Peyer's patch (tissue), 4 donors: Measurements from ENCODE around the gene PERCC1. TPM values are rescaled to one million over a fixed set of nuclear protein-coding genes. Genes with fewer than 3 reads are reported as not detected.

ENCODE experiments used
- DNase-seq, 3 donors: peaks; one replicate each; pipeline ENCODE4 v3.0.0-alpha.2; 2017 to 2019
- H3K27ac ChIP-seq, 4 donors: fragments of 200-600 bp; sonication (generic); one replicate each; pipeline ENCODE4 v1.5.1; 2016 to 2019
- H3K27me3 ChIP-seq, 2 donors: fragments of 200-600 bp; sonication (generic); one replicate each; pipeline ENCODE4 v1.5.1; 2019
- H3K36me3 ChIP-seq, 3 donors: fragments of 200-600 bp; sonication (generic); one replicate each; pipeline ENCODE4 v1.5.1; 2016 to 2019
- H3K4me1 ChIP-seq, 4 donors: fragments of 200-600 bp; sonication (generic); one replicate each; pipeline ENCODE4 v1.5.1; 2016 to 2019
- H3K4me3 ChIP-seq, 4 donors: fragments of 200-600 bp; sonication (generic); 1 replicate in 3 of 4; 2 replicates in 1 of 4; pipeline ENCODE4 v1.5.1; 2016 to 2019; ENCODE audit warnings: mild to moderate bottlenecking in 1 of 4
- H3K9me3 ChIP-seq, 4 donors: fragments of 200-600 bp; sonication (generic); one replicate each; pipeline ENCODE4 v1.5.1; 2016 to 2019; ENCODE audit warnings: mild to moderate bottlenecking in 1 of 4
- CTCF ChIP-seq, 6 experiments: fragments of 450-650 bp in 4 of 6; fragments of 200-600 bp in 2 of 6; sonication (generic) in 1 of 6; IDR thresholded peaks; one replicate each; pipeline ENCODE4 v1.5.1; 2017 to 2019; ENCODE audit warnings: antibody characterized with exemption in 6 of 6, mild to moderate bottlenecking in 3 of 6, moderate library complexity in 1 of 6
- POLR2A ChIP-seq, 2 donors: fragments of 450-650 bp; IDR thresholded peaks; one replicate each; pipeline ENCODE4 v1.5.1; 2017; ENCODE audit warnings: antibody characterized with exemption in 2 of 2, mild to moderate bottlenecking in 2 of 2, moderate library complexity in 2 of 2
- total RNA-seq, 4 donors: library from RNA; depleted of rRNA; stranded (reverse); fragments of >200 nt; gene quantifications; one replicate each; pipeline ENCODE4 v1.1.0, GENCODE V29; 2016

PERCC1 gene
- total RNA-seq, 4 donors from 2014 or later, result not detected

GRCh38 chr16:1412847-1413246 is 18.0 kb upstream of the PERCC1 start:
- Histone ChIP-seq H3K4me1 (peaks cover 0 to 13% (median 7%) of the 10 kb centered on the region in 4 donors), H3K27me3 (no peaks in the 10 kb centered on the region), H3K9me3 (no peaks in the 10 kb centered on the region), H3K4me3 (no peak overlapping the region), H3K27ac (no peak overlapping the region), H3K36me3 (no peaks in the 10 kb centered on the region)
- no peak for DNase-seq
- TF ChIP-seq POLR2A (IDR thresholded peaks at IDR 0.05) (no peak), CTCF (IDR thresholded peaks at IDR 0.05) (no peak)

- H3K4me1 ChIP-seq, result peaks cover 0 to 5% (median 2%) of the 10 kb centered on the region in 4 donors
- H3K4me3 ChIP-seq, result peak overlapping the region; percentile 76 to 98 (median 97)
- no peaks in the 10 kb centered on the region for H3K9me3 ChIP-seq
- H3K27me3 ChIP-seq, result no peaks in the 10 kb centered on the region
- peak; percentile 73 to 81 (median 73) for DNase-seq
- peak overlapping the region; percentile 77 to 98 (median 92) for H3K27ac ChIP-seq
- no peaks in the 10 kb centered on the region for H3K36me3 ChIP-seq
- TF ChIP-seq POLR2A (IDR thresholded peaks at IDR 0.05), result no peak
- peak; percentile 57 to 71 (median 62) for TF ChIP-seq CTCF (IDR thresholded peaks at IDR 0.05)
Observed at GRCh38 chr16:1413684-1414531, 17.0 kb upstream of the PERCC1 start.

- H3K4me3 ChIP-seq, result peak within 1 kb of the TSS; percentile 76 to 98 (median 97)
- no peaks in the 10 kb centered on the region for H3K36me3 ChIP-seq
- H3K27ac ChIP-seq, result peak within 1 kb of the TSS; percentile 77 to 98 (median 92)
- TF ChIP-seq CTCF (IDR thresholded peaks at IDR 0.05) (no peak), POLR2A (IDR thresholded peaks at IDR 0.05) (no peak)
- peaks cover 0 to 10% (median 6%) of the 10 kb centered on the region in 4 donors for H3K4me1 ChIP-seq
- no peaks in the 10 kb centered on the region for H3K9me3 ChIP-seq
- DNase-seq, result peak; percentile 78 to 91 (median 84)
- no peaks in the 10 kb centered on the region for H3K27me3 ChIP-seq
Observed at GRCh38 chr16:1414532-1415260, 16.2 kb upstream of the PERCC1 start, which contains the start of gene UNKL. UNKL (minus strand) TSS chr16:1414704; CDS start chr16:1414691, 13 bp downstream.

GRCh38 chr16:1416521-1416941 is 14.3 kb upstream of the PERCC1 start:
- Histone ChIP-seq H3K4me1 (peaks cover 0 to 19% (median 13%) of the 10 kb centered on the region in 4 donors), H3K27me3 (no peaks in the 10 kb centered on the region), H3K27ac (no peak overlapping the region), H3K36me3 (no peaks in the 10 kb centered on the region), H3K4me3 (no peak overlapping the region), H3K9me3 (no peaks in the 10 kb centered on the region)
- DNase-seq, result no peak
- TF ChIP-seq CTCF (IDR thresholded peaks at IDR 0.05) (no peak), POLR2A (IDR thresholded peaks at IDR 0.05) (no peak)

GRCh38 chr16:1420111-1420539 is 10.8 kb upstream of the PERCC1 start:
- H3K27me3 ChIP-seq, result no peaks in the 10 kb centered on the region
- H3K4me3 ChIP-seq, result peak overlapping the region; percentile 68 to 91 (median 80)
- H3K4me1 ChIP-seq, result peaks cover 0 to 17% (median 11%) of the 10 kb centered on the region in 4 donors
- H3K9me3 ChIP-seq, result no peaks in the 10 kb centered on the region
- peak in 1 of 3 donors; percentile 51 for DNase-seq
- no peaks in the 10 kb centered on the region for H3K36me3 ChIP-seq
- peak overlapping the region; percentile 90 to 95 (median 93) for H3K27ac ChIP-seq
- TF ChIP-seq POLR2A (IDR thresholded peaks at IDR 0.05) (no peak), CTCF (IDR thresholded peaks at IDR 0.05) (no peak)
